ENCODE results near the gene TTC39C.

The TTC39C gene

DNA sequence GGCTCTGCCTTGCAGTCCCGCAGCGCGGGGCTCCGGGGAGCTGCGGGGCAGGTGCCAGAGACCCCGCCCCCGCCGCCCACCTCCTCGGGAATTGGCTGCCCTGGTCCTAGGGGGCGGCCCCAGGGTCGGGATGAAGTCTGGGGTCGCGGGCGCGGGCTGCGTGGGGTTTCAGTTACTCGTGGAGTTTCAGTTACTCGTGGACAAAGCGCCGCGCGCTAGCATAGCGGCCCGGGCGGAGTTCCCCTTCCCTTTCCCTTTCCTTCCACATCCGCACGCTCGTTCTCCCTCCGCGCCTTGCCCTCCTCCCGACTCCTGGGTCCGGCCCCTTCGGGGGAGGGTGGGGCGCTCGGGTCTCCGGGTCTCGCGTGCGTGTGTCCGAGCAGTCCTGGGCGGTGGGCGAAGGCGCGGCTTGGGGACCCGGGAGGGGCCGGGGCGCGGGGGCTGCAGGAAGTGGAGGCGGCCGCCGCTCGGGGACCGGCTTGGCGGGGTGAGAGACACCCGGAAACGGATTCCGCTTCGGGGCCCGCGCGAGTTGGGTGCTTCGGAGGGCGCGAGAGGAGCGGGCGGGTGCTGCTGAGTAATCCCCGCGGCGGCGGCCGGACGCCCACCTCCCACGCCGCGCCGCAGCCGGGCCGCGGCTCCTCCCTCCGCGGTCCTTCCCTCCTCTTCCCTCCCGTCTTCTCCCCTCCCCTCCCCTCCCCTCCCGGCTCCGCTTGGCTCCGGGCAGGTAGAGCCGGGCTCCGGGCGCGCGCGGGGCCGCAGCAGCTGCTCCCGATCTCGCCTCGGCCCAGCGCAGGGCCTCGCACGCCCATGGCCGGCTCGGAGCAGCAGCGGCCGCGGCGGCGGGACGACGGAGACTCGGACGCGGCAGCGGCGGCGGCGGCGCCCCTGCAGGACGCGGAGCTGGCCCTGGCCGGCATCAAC, at the start of gene TTC39C:
TTC39C (plus strand) TSS at position 693 of the 924 bp plus-strand sequence; CDS start at position 811, 118 bp downstream.
- intact Hi-C loops (cut with DNase I): no loop called here

DNA sequence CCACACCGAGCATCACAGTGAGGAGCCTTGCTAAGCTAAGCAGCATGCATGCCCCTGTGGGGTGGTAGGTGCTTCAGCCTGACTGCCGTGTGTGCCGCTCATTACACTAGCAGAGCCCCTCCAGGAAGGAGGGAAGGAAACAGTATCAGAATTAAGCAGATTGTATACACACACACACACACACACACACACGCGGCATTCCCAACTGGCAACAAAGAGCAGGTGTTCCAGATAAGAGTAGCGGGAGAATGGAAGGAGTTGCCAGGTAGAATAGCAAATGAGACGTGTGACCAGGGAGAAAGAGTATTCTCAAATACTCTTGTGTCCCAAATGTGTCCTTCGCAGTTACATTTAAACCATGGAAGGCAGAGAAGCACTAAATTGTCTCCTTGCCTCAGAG, 47.6 kb upstream of the TTC39C start:
- DNase-seq: no peak
- intact Hi-C loops (cut with DNase I): no loop called here

More for the DNA sequence above, at the start of gene TTC39C:
- peak in 40 of 42 donors; percentile 34 to 76 (median 57) for DNase-seq

DNA sequence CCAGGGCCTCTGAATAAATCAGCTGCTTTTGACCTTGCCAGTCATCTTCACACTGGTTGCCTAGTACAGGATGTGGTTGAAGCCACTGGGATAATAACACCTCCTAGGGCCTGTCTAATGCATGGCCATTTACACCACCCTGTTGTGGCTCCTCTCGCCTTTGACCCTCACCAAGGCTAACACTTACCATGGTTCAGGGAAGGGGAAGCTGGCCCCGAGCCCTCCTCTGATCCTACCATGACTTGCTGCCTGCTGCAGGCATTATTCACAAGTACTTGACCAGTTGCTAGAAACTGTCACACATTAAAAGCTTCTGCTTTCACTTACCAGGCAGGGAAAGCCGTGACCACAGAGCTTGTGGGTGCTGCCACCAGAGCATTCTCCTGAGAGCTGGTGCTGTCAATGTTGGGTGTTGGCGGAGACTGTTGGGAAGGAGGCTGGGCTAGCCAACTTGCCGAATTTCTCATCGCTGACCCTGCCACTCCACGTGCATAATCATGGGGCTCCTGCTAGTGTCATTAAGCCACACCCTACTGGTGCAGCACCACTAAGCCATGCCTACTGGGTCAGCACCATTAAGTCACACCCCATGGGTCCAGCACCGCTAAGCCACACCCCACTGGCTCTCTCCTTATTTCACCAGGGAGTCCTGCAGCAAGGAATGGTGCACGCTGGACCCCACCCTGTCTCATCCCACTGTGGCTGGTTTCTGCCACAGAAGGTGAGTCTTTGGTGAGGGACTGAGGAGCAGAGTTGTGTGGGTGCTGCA, 47.0 kb upstream of the TTC39C start:
- peak in 1 of 42 donors; percentile 23 for DNase-seq
- intact Hi-C loops (cut with DNase I): no loop called here

DNA sequence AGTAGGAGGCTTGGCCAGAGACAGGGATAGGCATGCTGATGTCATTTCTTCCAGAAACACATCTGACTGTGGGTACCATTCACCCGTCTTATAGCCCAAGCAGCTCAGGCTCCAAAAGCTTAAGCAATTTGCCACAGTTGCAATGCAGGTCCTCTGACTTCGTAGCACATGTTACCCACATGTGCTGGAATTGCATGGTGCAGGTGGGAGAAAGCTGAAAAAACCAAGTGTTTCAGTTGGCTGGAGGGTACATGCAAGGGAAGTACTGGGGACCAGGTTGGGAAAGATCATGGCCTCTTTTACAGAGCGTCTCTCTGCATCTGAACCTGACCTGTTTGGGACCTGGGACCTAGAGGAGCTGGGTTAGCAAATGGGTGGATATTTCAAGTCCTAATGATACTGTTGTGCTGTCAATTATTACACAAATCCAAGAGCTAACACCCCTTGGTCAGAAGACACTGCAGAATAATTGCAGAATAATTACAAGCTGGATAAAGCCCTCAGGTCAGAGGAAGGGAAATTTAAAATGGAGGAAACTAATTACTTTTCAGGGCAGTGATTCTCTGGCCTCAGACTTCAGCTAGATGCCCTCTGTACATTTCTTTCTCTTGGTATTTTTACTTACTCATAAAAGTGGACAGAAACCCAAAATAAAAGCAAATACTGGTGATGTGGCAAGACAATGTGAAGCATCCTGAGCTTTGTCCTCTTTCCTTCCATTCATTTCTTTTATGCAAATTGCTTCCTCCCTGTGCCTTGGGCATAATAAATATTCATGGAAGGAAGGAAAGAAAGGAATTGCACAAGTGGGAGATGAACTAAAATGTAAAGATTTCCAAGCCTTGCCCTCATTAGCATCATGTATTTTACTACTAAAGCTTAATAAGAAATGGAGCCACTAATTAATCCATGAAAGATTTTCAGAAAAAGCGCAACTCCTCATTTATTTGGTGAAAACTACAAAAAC, 45.6 kb upstream of the TTC39C start:
- DNase-seq: no peak
- intact Hi-C loops (cut with DNase I): no loop called here

DNA sequence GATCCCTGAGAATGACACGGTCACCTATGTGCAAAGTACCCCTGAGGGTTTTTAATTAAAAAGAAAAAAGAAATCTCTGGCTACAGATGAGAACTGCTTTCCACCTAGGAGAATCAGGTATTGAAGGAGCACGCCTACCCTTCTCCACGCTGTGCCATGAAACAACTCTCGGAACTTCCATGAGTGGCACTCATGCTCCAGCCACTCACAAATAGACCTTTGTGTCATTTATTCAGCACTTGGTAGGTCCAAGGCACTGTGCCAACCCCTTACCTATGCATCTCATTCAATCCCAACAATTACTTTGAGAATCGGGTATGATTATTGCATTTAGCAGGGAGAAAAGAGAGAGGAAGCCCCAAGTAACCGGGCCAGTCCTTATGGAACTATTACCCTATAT, 44.9 kb upstream of the TTC39C start:
- DNase-seq: no peak
- intact Hi-C loops (cut with DNase I): no loop called here

DNA sequence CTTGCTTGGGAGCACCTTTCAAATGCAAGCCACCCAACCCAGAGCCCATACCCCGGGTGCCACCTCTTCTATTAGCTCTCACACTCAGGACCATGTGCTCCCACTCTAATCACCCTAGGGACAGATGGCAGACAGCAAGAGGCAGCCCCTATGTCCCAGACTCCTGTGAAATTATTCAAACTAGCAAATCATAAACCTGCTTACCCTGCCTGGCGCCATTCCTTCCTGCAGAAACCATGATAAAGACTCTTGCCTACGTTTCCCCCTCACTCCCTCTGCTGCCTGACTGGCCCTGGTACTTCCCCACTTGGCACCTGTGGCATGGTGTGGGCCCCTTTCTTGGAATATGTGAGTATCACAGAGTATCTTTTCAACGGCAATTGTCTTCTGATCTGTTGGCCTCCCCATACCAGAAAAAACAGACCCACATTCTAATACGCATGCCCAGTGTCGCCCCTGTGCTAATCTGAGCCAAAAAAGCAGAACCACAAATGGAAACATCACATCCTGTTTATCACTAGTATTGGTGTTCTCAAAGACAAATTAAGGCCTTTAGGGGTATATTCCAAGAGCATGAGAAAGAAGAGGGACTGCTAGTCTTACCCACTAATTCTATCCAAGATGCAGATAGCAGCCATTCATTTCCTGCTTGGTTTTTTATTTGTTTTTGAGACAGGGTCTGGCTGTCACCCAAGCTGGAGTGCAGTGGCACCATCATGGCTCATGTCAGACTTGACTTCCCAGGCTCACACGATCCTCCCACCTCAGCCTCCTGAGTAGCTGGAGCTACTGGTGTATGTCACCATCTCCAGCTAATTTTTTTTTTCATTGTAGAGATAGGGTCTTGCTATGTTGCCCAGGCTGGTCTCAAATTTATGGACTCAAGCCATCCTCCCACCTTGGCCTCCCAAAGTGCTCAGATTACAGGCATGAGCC, 44.1 kb upstream of the TTC39C start:
- no peak for DNase-seq
- intact Hi-C loops (cut with DNase I): no loop called here

DNA sequence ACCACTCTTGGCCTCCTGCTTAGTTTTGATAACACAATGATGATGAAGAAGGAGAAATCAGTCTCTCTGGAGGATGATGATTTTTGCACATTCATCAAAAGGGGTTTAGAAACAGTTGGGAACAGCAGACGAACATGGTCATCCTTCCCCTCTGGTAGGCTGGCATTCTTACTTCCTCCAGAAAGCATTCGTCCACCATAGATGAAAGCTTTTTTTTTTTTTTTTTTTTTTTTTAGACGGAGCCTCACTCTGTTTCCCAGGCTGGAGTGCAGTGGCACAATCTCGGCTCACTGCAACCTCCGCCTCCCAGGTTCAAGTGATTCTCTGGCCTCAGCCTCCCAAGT, 43.5 kb upstream of the TTC39C start:
- intact Hi-C loops (cut with DNase I): no loop called here
- no peak for DNase-seq

DNA sequence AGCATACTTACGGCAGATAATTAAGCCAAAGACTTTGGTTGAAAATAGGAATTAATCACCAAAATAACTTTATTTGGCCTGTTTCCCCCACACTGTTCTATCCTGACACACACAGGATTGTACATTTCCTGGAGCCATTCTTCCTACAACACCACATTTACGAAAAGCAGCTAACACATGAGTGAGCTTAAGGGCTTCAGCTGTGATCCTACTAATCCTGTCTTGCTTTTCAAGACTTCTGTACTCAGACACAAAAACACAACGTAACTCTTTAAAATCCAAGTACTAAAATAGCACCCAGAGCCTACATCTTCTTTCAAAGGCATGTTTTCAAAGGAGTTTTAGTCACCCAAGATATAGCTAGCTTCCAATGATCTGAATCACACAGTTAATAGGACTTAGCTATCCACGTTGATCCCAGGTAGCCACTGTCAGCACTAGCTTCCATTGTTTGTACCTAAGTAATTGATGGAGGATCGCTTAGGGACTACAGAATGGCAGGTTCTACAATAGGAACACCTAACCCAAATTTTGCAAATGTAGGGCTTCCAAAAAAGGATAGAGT, 42.8 kb upstream of the TTC39C start:
- DNase-seq: no peak
- intact Hi-C loops (cut with DNase I): no loop called here

DNA sequence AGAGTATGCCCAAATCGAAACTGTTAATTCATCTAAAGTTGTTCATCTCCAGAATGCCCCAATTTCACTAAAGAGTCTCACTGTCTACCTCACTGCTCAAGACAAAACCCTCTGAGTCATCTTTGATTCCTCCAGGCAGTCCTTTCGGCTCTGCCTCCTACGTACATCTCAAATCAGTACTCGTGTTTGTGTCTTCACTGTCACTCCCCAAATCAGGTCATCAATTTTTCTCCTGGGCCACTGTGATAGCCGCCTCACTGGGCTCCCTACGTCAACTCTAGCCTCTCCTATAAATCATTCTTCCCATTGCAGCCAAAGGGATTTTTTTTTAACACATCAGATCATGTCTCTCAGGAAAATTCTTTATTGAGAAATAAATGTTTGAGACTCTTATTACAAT, 42.1 kb upstream of the TTC39C start:
- intact Hi-C loops (cut with DNase I): no loop called here
- DNase-seq: peak in 13 of 42 donors; percentile 6 to 68 (median 29)

DNA sequence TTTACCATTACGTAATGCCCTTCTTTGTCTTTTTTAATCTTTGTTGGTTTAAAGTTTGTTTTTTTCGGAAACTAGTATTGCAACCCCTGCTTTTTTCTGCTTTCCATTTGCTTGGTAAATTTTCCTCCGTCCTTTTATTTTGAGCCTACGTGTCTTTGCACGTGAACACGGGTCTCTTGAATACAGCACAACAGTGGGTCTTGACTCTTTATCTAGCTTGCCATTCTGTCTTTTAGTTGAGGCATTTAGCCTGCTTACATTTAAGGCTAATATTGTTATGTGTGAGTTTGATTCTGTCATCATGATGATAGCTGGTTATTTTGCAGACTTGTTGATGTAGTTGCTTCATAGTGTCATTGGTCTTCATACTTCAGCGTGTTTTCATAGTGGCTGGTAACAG, 37.5 kb upstream of the TTC39C start:
- no peak for DNase-seq
- intact Hi-C loops (cut with DNase I): no loop called here

DNA sequence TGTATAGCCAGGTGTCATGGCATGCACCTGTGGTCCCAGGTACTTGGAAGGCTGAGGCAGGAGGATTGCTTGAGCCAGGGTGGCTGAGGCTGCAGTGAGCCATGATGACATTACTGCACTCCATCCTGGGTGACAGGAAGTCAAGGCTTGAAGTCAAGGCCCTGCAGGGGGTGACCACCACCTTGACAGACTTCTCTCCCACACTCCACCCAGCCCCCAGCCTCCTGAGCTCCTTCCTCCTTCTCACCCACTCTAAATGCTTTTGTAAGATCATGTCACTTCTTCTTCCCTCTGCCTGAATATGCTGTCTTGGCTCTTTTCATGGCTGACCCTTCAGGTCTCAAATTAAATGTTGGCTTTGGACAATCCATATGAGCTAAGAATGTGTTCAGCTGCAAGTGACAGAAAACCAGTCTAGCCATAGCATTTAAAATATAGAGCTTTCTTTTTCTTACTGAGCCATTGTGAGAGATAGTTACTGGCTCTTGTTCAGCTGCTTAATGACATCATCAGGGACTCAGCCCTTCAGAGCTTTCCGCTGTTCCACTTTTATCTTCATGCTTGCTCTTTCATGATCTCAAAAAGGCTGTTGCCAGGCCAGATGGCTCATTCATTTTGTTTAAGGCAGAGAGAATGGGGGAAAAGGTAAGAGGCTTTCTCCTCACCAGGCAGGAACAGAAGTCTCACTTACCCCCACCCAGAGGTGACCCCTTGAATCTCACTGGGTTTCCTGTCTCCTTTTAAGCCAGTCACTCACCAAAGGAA, 36.7 kb upstream of the TTC39C start:
- intact Hi-C loops (cut with DNase I): no loop called here
- DNase-seq: no peak

DNA sequence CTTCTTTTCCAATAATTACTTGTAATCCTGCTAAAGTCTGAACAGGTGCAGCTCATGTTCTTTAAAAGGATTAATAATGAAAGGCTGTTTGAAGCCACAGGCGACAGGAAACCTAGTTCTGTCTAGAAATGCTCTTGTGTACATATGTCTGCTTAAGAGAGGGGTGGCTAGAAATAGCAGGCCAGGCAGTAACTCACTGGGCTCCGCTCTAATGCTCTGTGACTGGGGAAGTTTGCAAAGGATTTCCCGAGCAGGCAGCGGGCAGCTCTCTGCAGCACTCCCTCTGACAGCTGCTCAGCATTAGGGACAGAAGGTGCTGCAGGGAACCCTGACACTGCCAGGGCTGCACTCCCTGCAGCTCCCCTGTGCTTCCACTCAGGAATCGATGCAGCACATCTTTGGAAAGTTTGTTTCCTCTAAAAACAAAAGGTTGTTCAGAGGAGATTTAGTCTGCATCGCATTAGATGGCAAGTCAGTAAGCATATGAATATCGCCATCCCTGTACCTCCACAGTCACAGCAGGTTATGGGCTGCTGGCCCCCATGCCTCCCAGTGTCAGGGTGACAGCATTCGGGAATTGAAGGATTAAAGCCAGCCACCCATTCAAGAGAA, 33.1 kb upstream of the TTC39C start:
- peak in 1 of 42 donors; percentile 4 for DNase-seq
- intact Hi-C loops (cut with DNase I): no loop called here

DNA sequence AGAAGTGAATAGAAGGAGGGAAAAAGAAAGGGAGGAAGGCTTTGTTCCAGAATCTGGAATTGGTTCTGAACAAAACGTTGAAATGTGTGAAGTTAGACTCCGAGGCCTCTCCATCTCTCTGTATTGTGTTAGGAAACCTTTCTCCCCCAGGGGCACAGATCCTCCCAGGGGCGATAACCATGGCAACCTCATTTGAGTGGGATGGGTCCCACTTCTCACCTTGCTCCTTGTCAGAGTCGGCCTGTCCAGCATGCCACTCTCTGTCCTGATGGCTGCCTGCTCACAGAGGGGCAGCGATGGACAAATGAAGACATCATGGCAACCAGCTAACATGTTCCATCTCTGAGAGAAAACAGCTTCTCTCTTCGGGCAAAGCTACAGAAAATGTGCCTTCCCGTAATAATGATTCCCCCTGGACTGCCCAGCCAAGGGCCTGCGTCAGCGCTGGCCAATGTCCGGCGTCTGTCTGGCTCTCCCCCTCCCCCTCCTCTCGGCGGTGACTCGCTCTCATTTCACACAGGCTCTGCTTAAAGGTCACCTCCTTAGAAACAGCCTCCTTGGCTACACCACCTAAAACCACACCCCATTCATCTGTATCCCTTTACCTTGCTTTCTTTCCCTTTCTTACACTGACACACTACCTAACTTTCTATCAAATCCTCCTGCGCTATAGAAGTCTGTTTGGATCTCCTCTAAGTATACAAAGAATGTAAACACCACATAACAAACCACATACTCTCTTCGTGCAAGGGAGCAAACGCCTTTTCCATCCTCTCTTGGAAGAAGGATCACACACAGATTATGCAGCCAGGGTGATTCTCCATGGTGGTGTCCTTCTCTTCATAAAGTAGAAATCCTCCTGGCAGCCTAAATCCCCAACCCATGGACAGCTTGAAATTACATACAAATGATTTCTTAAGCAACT, 32.1 kb upstream of the TTC39C start:
- DNase-seq: peak in 23 of 42 donors; percentile 14 to 75 (median 37)

DNA sequence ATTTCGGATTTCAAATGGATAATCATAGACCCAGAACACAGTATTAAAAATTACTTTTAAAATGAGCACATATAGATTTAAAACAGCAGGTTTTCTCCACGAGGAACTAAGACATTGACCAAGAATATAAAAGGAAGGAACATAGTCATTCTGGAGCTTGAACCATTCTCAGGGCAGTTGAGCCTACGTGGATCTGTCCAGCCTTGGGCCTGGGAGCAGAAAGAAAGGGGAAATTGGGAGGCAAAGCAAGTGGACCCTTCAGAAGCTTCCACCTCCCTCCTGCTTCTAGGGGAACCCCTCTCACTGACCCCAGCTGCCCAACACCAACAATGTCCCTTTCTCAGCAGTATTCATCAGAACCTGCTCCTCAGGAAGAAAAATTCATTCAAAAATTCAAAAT, 31.4 kb upstream of the TTC39C start:
- intact Hi-C loops (cut with DNase I): no loop called here
- DNase-seq: no peak

More for the DNA sequence above, 32.1 kb upstream of the TTC39C start:
- intact Hi-C loops (cut with DNase I): no loop called here

DNA sequence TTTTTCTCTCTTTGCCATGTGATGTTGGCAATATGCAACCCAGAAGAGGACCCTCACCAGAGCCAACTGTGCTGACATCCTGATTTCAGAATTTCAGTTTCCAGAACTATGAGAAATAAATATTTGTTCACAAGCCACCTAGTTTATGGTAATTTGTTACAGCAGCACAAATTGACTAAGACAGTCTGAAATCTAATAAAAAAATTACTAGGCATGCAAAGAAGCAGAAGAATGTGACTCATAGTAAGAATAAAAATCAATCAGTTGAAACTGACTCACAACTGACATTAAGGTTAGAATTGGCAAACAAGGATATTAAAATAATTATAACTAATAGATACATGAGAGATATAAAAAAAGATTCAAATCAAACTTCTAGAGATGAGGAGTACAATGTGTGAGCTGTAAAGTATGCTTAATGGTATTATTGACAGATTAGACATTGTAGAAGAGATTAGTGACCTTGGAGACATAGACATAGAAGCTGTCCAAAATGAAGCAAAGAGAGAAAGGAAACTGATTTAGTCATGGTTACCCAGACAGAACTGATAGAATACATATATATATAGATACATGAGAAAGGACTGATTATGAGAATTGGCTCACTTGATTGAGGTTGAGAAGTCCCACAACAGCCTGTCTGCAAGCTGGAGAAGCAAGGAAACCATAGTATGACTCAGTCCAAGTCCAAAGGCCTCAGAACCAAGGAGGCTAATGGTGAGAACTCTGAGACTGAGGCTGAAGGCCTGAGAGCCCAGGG, 27.8 kb upstream of the TTC39C start:
- intact Hi-C loops (cut with DNase I): no loop called here
- no peak for DNase-seq

All from head of caudate nucleus (tissue), 42 donors.